Left ventricle myocardium inferior (tissue), 1 donor: ENCODE measurements around the gene ATP5IF1. TPM values are rescaled to one million over a fixed set of nuclear protein-coding genes. Genes with fewer than 3 reads are reported as not detected.

Experiments used
- DNase-seq: peaks from one replicate; pipeline ENCODE4 v3.0.0-alpha.2; 2020
- H3K27ac ChIP-seq: fragments of 200-600 bp; replicated peaks from 2 replicates; pipeline ENCODE4 v1.8.0; 2021
- H3K27me3 ChIP-seq: fragments of 200-600 bp; 2 replicates; pipeline ENCODE4 v1.8.0; 2021; ENCODE audit warnings: low read depth
- H3K36me3 ChIP-seq: fragments of 200-600 bp; 2 replicates; pipeline ENCODE4 v1.8.0; 2021
- H3K4me1 ChIP-seq: fragments of 200-600 bp; 2 replicates; pipeline ENCODE4 v1.8.0; 2021
- H3K4me3 ChIP-seq: fragments of 200-600 bp; 2 replicates; pipeline ENCODE4 v1.8.0; 2021; ENCODE audit warnings: mild to moderate bottlenecking, moderate library complexity
- H3K9me3 ChIP-seq: fragments of 200-600 bp; replicated peaks from 2 replicates; pipeline ENCODE4 v1.8.0; 2021
- intact Hi-C: fragments of 100-400 bp; cut with micrococcal nuclease; formaldehyde crosslinking; loops from one replicate; pipeline ENCODE4 v1.11.0; 2022
- total RNA-seq: library from RNA; stranded (reverse); fragmentation: NEBNext Ultra II Directional; extraction: Animal tissue kit (Norgen Biotek cat#: 25700); gene quantifications from one replicate; pipeline ENCODE4 v1.2.1, GENCODE V29; 2021
- TF ChIP-seq, protein P1 (sequence below): fragments of 200-600 bp; IDR thresholded peaks from 2 replicates; pipeline ENCODE4 v1.8.0; 2021; ENCODE audit warnings: antibody characterized with exemption, mild to moderate bottlenecking, borderline replicate concordance
- donor health status: DM: no; HTN: yes; CAD: no; lungs with severe emphysema.

The ATP5IF1 gene
- total RNA-seq, 1 donor from 2014 or later: 430 TPM

DNA sequence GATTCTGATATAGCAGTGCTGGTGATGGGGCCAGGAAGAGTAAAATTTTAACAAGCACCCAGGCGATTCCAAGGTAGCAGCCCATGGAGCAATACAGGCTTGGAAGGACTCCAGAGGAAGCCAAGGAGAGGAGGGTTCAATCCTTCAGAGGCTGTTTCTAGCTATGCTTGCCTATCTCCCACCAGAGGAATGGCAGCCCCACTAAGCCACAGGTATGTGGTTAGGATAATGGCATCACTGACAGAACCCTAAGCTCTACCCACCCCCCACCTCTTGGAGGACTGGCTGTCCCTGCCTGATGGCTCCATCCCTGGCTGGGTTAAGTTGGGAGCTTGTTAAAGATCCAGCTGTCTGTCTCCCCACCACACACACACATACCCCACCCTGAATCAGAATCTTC, 40.1 kb upstream of the ATP5IF1 start:
- no peak overlapping the region for H3K27ac ChIP-seq
- no peaks in the 10 kb centered on the region for H3K27me3 ChIP-seq
- no peaks in the 10 kb centered on the region for H3K9me3 ChIP-seq
- H3K4me3 ChIP-seq: no peak overlapping the region
- intact Hi-C loops: no loop called here
- DNase-seq: no peak
- TF ChIP-seq, protein P1, sequence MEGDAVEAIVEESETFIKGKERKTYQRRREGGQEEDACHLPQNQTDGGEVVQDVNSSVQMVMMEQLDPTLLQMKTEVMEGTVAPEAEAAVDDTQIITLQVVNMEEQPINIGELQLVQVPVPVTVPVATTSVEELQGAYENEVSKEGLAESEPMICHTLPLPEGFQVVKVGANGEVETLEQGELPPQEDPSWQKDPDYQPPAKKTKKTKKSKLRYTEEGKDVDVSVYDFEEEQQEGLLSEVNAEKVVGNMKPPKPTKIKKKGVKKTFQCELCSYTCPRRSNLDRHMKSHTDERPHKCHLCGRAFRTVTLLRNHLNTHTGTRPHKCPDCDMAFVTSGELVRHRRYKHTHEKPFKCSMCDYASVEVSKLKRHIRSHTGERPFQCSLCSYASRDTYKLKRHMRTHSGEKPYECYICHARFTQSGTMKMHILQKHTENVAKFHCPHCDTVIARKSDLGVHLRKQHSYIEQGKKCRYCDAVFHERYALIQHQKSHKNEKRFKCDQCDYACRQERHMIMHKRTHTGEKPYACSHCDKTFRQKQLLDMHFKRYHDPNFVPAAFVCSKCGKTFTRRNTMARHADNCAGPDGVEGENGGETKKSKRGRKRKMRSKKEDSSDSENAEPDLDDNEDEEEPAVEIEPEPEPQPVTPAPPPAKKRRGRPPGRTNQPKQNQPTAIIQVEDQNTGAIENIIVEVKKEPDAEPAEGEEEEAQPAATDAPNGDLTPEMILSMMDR: no peak
- peaks cover 27% of the 10 kb centered on the region for H3K36me3 ChIP-seq
- H3K4me1 ChIP-seq: peaks cover 11% of the 10 kb centered on the region

DNA sequence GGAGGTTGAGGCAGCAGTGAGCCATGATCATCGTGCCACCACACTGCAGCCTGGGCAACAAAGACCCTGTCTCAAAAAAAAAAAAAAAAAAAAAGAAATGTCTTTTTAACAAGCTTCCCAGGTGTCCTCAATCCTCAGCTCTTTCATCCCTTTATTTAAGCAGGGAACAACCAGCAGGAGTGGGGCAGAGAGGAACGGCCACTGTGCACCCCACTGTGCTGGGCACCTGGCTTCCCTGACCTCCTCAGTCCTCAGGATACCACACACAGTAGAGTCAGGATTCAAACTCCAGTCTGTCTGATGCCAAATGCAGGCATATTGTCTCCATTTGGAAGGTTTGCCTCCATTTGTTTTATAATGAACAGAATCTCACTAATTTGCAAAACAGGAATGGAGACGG, 39.6 kb upstream of the ATP5IF1 start:
- Histone ChIP-seq H3K36me3 (peaks cover 33% of the 10 kb centered on the region), H3K9me3 (no peaks in the 10 kb centered on the region), H3K4me3 (no peak overlapping the region), H3K27me3 (no peaks in the 10 kb centered on the region), H3K27ac (no peak overlapping the region), H3K4me1 (peaks cover 6% of the 10 kb centered on the region)
- DNase-seq: no peak
- intact Hi-C loops: no loop called here
- TF ChIP-seq, protein P1: no peak

DNA sequence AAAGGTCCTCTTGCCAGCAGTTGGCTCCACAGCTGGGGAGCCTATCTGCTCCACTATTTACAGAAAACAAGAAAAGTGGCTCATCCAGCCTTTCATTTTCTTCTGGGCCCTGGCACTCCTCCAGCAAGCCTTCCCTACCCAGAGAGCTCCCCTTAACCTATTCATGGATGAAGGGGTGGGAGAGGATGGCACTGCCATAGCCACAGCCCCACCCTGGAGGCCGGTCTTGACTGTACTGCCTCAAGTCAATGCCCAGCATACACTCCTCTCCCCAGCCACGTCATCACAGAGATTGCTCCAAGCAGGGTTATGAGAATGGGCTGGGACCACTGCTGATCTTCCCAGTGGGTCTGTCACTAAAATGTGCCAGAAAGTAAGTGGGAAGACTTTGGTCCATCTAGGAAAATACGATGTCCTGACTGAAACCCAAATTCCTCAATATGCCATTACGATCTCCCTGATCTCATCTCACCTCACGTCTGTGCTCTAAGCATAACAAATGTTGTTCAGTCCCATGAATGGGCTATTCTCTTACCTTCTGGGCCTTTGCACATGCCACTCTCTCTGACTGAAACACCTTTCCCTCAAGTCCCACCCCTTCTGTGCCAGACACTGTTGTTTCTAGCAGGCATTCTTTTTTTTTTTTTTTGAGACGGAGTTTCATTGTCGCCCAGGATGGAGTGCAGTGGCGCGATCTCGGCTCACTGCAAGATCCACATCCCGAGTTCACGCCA, 38.1 kb upstream of the ATP5IF1 start:
- Histone ChIP-seq H3K9me3 (no peaks in the 10 kb centered on the region), H3K4me1 (peaks cover 6% of the 10 kb centered on the region), H3K27ac (no peak overlapping the region), H3K36me3 (peaks cover 48% of the 10 kb centered on the region), H3K27me3 (no peaks in the 10 kb centered on the region), H3K4me3 (no peak overlapping the region)
- DNase-seq: no peak
- TF ChIP-seq, protein P1: no peak
- intact Hi-C loops: no loop called here

DNA sequence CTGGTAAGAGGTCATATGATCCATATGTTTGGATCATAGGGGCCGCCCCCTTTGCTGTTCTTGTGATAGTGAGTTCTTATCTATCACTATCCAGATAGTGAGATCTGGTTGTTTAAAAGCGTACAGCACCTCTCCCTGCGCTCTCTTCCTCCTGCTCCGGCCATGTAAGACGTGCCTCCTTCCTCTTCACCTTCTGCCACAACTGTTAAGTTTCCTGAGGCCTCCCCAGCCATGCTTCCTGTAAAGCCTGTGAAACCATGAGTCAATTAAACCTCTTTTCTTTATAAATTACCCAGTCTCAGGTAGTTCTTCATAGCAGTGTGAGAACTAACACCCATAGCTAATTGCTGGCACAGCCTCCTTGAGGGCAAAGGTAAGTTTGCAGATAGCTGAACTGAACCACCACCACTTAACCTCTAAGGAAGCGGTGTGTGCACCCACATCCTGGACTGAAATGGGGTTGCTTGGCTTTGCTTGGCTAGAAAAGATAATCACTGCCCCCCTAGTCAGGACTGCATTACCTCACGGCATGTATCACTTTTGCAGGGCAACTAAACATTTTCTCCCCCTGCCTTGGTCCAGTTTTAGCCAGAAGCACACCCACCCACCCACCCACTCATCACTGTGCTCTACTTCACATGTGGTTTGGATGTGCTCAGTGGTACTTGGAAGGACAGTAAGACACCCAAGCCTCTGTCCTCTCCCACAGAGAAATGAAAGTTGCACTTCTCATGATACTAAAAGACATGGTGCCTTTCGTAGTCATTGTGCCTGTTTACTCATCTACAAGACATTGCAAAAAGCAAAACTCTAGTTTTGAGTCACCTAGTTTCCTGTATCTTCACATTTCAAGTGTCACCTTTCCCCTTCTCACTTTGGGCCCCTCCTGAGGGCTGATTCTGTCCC, 36.3 kb upstream of the ATP5IF1 start:
- H3K4me1 ChIP-seq: peaks cover 6% of the 10 kb centered on the region
- no peaks in the 10 kb centered on the region for H3K27me3 ChIP-seq
- peaks cover 65% of the 10 kb centered on the region for H3K36me3 ChIP-seq
- H3K4me3 ChIP-seq: no peak overlapping the region
- TF ChIP-seq, protein P1: no peak
- no peaks in the 10 kb centered on the region for H3K9me3 ChIP-seq
- no peak overlapping the region for H3K27ac ChIP-seq
- intact Hi-C loops: no loop called here
- no peak for DNase-seq

DNA sequence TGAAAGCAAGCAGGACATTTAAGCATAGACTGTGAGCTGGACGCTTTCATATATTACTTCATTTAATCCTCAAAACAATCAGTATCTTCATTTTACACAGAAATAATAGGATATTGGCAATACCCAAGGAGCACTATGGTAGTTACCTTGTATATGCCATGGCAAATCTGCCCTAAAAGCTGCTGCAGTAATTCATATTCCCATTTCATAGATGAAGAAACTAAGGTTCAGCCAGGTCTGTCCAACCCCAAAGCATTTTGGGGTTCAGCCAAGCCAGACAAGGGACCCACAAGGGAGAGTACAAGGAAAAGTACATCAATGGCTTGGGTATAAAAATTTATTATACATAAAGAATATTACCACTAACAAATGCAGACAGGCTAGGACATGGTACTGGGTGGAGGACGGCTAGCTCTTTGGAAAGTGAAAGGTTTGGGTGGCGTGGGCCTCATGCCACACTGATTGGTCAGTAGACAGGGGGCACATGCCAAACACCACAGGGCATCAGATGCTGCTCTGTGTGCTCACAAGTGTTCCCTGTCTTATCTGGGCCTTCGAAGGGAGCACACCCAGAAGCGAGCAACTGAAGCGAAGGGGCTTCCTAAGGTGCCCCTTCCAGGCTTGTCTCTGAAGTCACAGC, 35.6 kb upstream of the ATP5IF1 start:
- Histone ChIP-seq H3K27ac (no peak overlapping the region), H3K27me3 (no peaks in the 10 kb centered on the region), H3K9me3 (no peaks in the 10 kb centered on the region), H3K4me1 (peaks cover 6% of the 10 kb centered on the region), H3K4me3 (no peak overlapping the region), H3K36me3 (peaks cover 73% of the 10 kb centered on the region)
- DNase-seq: no peak
- TF ChIP-seq, protein P1: no peak
- intact Hi-C loops: no loop called here
